H1 (cell line): ENCODE results near the gene SIGLECL1.

Experiments
- BCL11A ChIP-seq, 2 experiments: IDR thresholded peaks; one replicate each; pipeline ENCODE4 v1.6.1; 2011; ENCODE audit warnings: low read depth in 2 of 2, low read length in 2 of 2, mild to moderate bottlenecking in 2 of 2
- CEBPB ChIP-seq: IDR thresholded peaks from 2 replicates; pipeline ENCODE4 v1.6.1; 2012; ENCODE audit warnings: low read depth, low read length
- CHD1 ChIP-seq: IDR thresholded peaks from 2 replicates; pipeline ENCODE4 v1.6.1; 2012; ENCODE audit warnings: low read depth, low read length, improper control_type of control experiment
- EGR1 ChIP-seq: IDR thresholded peaks from 2 replicates; pipeline ENCODE4 v1.6.1; 2011; ENCODE audit warnings: low read depth, low read length, borderline replicate concordance
- EZH2 ChIP-seq: fragments of 200-600 bp; sonication (generic); IDR thresholded peaks from 2 replicates; pipeline ENCODE4 v1.7.1; 2012; ENCODE audit warnings: low read depth, mild to moderate bottlenecking, moderate library complexity, low read length, inconsistent platforms; ENCODE audit not compliant: severe bottlenecking
- GABPA ChIP-seq: IDR thresholded peaks from 2 replicates; pipeline ENCODE4 v1.6.1; 2011; ENCODE audit warnings: mild to moderate bottlenecking, low read length, moderate library complexity, borderline replicate concordance; ENCODE audit not compliant: insufficient read depth
- KDM1A ChIP-seq: fragments of 200-600, 300-600 bp; sonication (generic); IDR thresholded peaks from 2 replicates; pipeline ENCODE4 v1.7.1; 2016; ENCODE audit warnings: mild to moderate bottlenecking, low read length, borderline replicate concordance
- KDM5A ChIP-seq: fragments of 200-600 bp; IDR thresholded peaks from 2 replicates; pipeline ENCODE4 v1.7.1; 2012; ENCODE audit warnings: mild to moderate bottlenecking, low read length, inconsistent platforms, mixed read lengths
- RFX5 ChIP-seq: IDR thresholded peaks from 2 replicates; pipeline ENCODE4 v1.6.1; 2011; ENCODE audit warnings: low read depth, low read length, improper control_type of control experiment, borderline replicate concordance
- TCF12 ChIP-seq: IDR thresholded peaks from 2 replicates; pipeline ENCODE4 v1.6.1; 2011; ENCODE audit warnings: low read depth, mild to moderate bottlenecking, low read length
- TF ChIP-seq, protein P1 (sequence below), 3 experiments: IDR thresholded peaks; 1 replicate in 2 of 3; 2 replicates in 1 of 3; pipeline versions ENCODE4 v1.5.1 to v1.6.1; 2011; ENCODE audit warnings: low read length in 3 of 3, mild to moderate bottlenecking in 3 of 3, inconsistent platforms in 2 of 3, low read depth in 1 of 3, moderate library complexity in 1 of 3; ENCODE audit not compliant: insufficient read depth in 1 of 3; ENCODE audit errors: control extremely low read depth in 1 of 3
- TF ChIP-seq, protein P2 (sequence below): IDR thresholded peaks from 2 replicates; pipeline ENCODE4 v1.6.1; 2012; ENCODE audit warnings: low read length, inconsistent platforms

DNA sequence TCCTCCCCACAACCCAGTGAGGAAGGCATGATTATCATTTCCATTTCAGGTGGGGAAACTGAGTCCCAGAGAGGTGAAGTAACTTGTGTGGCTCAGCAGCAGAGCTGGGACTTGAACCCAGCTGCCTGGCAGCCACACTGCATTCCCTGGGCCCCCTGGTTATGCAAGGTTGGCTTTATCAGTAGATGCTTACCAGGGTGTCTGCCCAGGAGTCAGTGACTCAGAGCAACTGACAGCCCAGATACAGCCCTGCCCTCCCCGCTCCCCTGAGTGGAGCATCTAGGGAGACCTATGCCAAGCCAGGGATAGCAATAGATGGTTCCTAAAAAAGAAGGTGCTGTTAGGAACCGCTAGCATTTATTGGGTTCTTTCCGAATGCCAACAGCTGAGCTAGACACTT lies 66.5 kb downstream of the SIGLECL1 start:
- TF ChIP-seq, protein P1, sequence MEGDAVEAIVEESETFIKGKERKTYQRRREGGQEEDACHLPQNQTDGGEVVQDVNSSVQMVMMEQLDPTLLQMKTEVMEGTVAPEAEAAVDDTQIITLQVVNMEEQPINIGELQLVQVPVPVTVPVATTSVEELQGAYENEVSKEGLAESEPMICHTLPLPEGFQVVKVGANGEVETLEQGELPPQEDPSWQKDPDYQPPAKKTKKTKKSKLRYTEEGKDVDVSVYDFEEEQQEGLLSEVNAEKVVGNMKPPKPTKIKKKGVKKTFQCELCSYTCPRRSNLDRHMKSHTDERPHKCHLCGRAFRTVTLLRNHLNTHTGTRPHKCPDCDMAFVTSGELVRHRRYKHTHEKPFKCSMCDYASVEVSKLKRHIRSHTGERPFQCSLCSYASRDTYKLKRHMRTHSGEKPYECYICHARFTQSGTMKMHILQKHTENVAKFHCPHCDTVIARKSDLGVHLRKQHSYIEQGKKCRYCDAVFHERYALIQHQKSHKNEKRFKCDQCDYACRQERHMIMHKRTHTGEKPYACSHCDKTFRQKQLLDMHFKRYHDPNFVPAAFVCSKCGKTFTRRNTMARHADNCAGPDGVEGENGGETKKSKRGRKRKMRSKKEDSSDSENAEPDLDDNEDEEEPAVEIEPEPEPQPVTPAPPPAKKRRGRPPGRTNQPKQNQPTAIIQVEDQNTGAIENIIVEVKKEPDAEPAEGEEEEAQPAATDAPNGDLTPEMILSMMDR (IDR thresholded peaks at IDR 0.05; ENCODE audit: control extremely low read depth in 1 of 3, insufficient read depth in 1 of 3, low read depth in 1 of 3, low read length in 3 of 3), result no peak
- no peak for TF ChIP-seq KDM5A
- no peak for TF ChIP-seq CHD1
- TF ChIP-seq, protein P2, sequence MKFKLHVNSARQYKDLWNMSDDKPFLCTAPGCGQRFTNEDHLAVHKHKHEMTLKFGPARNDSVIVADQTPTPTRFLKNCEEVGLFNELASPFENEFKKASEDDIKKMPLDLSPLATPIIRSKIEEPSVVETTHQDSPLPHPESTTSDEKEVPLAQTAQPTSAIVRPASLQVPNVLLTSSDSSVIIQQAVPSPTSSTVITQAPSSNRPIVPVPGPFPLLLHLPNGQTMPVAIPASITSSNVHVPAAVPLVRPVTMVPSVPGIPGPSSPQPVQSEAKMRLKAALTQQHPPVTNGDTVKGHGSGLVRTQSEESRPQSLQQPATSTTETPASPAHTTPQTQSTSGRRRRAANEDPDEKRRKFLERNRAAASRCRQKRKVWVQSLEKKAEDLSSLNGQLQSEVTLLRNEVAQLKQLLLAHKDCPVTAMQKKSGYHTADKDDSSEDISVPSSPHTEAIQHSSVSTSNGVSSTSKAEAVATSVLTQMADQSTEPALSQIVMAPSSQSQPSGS, result no peak
- TF ChIP-seq BCL11A (IDR thresholded peaks at IDR 0.05; ENCODE audit: low read depth in 2 of 2, low read length in 2 of 2), result no peak
- no peak for TF ChIP-seq EZH2
- TF ChIP-seq CEBPB, result no peak
- TF ChIP-seq TCF12, result no peak
- TF ChIP-seq KDM1A, result no peak
- no peak for TF ChIP-seq EGR1
- no peak for TF ChIP-seq RFX5
- TF ChIP-seq GABPA, result no peak
